Nephron (organoid): ENCODE results near the gene TOR4A.
"Not testable (repeated sequence)": the region's sequence is repeated elsewhere in the genome, so short reads cannot be mapped to it uniquely, and the experiment has no call there.

Experiments used
- H3K27ac Mint-ChIP-seq, 3 experiments: 2 replicates each; pipeline ENCODE4 v1.8.0; 2020; ENCODE audit warnings: mixed read lengths in 3 of 3, mild to moderate bottlenecking in 2 of 3, moderate library complexity in 1 of 3
- H3K27me3 Mint-ChIP-seq: 2 replicates; pipeline ENCODE4 v1.8.0; 2021; ENCODE audit warnings: low read depth, mild to moderate bottlenecking, moderate library complexity, mixed read lengths
- H3K36me3 Mint-ChIP-seq: 2 replicates; pipeline ENCODE4 v1.8.0; 2020; ENCODE audit warnings: low read depth, mixed read lengths
- H3K4me1 Mint-ChIP-seq: 2 replicates; pipeline ENCODE4 v1.8.0; 2020; ENCODE audit warnings: mixed read lengths
- H3K4me3 Mint-ChIP-seq, 3 experiments: 2 replicates each; pipeline ENCODE4 v1.8.0; 2020; ENCODE audit warnings: mild to moderate bottlenecking in 3 of 3, mixed read lengths in 3 of 3, moderate library complexity in 2 of 3
- H3K9me3 Mint-ChIP-seq: 2 replicates; pipeline ENCODE4 v1.8.0; 2020; ENCODE audit warnings: mixed read lengths
- TF ChIP-seq, protein P1 (sequence below), 3 experiments: fragments of 200-600 bp; sonication (generic); IDR thresholded peaks; one replicate each; pipeline ENCODE4 v1.5.0; 2021; ENCODE audit warnings: antibody characterized with exemption in 3 of 3; ENCODE audit not compliant: unreplicated experiment in 3 of 3

The TOR4A gene

DNA sequence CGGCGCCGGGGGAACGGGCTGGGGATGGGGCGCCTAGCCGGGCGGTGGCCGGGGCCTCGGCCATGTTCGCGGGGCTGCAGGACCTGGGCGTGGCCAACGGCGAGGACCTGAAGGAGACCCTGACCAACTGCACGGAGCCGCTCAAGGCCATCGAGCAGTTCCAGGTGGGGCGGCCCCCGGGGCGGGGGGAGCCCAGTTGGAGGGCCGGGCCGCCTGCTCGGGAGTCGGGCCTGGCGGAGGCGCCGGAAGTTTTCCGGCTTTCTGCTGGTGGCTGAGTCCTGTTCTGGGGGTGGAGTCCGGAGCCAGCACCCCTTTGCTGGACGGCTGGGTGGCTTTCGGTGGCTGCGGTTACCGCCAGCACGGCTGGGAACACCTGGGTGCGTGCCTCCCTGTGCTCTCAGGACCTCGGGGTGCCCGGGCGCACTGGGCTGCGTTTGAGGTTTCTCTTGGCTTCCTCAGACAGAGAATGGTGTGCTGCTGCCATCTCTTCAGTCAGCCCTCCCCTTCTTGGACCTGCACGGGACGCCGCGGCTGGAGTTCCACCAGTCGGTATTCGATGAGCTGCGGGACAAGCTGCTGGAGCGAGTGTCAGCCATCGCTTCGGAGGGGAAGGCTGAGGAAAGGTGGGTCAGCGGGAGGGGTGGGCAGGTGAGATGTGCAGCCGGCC is 21.9 kb upstream of the TOR4A start:
- Mint-ChIP-seq H3K27me3 (no peaks in the 10 kb centered on the region), H3K4me3 (peak overlapping the region; percentile 84 to 87 (median 85)), H3K9me3 (no peaks in the 10 kb centered on the region), H3K36me3 (peaks cover 8% of the 10 kb centered on the region), H3K4me1 (no peaks in the 10 kb centered on the region), H3K27ac (no peak overlapping the region)
- TF ChIP-seq, protein P1, sequence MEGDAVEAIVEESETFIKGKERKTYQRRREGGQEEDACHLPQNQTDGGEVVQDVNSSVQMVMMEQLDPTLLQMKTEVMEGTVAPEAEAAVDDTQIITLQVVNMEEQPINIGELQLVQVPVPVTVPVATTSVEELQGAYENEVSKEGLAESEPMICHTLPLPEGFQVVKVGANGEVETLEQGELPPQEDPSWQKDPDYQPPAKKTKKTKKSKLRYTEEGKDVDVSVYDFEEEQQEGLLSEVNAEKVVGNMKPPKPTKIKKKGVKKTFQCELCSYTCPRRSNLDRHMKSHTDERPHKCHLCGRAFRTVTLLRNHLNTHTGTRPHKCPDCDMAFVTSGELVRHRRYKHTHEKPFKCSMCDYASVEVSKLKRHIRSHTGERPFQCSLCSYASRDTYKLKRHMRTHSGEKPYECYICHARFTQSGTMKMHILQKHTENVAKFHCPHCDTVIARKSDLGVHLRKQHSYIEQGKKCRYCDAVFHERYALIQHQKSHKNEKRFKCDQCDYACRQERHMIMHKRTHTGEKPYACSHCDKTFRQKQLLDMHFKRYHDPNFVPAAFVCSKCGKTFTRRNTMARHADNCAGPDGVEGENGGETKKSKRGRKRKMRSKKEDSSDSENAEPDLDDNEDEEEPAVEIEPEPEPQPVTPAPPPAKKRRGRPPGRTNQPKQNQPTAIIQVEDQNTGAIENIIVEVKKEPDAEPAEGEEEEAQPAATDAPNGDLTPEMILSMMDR (IDR thresholded peaks at IDR 0.05; ENCODE audit: unreplicated experiment in 3 of 3), result no peak

DNA sequence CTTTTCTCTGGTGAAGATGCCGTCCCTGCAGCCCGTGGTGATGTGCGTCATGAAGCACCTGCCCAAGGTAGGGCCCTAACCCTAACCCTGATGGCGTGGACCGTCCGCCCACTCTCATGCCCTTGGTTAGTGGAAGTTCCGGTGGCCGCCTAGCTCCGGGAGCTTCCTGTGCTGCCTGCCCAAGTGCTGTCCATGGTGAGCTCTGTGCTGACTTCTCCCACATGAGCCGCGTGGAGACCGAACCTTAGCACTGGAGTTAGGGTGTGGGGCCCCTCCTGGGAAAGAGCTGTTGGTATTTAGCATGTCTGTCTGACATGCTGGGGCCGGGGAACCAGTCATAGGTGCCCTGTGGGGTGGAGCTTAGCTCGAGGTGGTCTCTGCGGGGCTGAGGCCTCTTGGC is 21.2 kb upstream of the TOR4A start:
- Mint-ChIP-seq H3K27me3 (no peaks in the 10 kb centered on the region), H3K27ac (no peak overlapping the region), H3K4me3 (peak overlapping the region; percentile 84 to 87 (median 85)), H3K4me1 (no peaks in the 10 kb centered on the region), H3K36me3 (peaks cover 8% of the 10 kb centered on the region), H3K9me3 (no peaks in the 10 kb centered on the region)
- TF ChIP-seq, protein P1 (IDR thresholded peaks at IDR 0.05; ENCODE audit: unreplicated experiment in 3 of 3), result no peak

DNA sequence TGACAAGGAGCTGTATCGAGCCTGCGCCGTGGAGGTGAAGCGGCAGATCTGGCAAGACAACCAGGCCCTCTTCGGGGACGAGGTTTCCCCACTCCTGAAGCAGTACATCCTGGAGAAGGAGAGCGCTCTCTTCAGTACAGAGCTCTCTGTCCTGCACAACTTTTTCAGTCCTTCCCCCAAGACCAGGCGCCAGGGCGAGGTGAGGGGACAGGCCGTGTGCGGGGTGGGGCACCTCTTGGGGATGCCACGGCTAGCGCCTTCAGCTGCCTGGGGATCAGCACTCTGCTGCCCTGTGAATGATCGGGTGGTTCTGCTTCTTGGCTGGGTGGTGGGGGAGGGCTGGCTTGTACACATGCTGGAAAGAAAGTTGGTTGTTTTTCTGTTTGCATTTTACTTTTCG is 20.7 kb upstream of the TOR4A start:
- Mint-ChIP-seq H3K9me3 (no peaks in the 10 kb centered on the region), H3K36me3 (peaks cover 13% of the 10 kb centered on the region), H3K4me3 (peak overlapping the region; percentile 84 to 87 (median 85)), H3K27me3 (no peaks in the 10 kb centered on the region), H3K27ac (no peak overlapping the region), H3K4me1 (peaks cover 4% of the 10 kb centered on the region)
- TF ChIP-seq, protein P1 (IDR thresholded peaks at IDR 0.05; ENCODE audit: unreplicated experiment in 3 of 3), result no peak

DNA sequence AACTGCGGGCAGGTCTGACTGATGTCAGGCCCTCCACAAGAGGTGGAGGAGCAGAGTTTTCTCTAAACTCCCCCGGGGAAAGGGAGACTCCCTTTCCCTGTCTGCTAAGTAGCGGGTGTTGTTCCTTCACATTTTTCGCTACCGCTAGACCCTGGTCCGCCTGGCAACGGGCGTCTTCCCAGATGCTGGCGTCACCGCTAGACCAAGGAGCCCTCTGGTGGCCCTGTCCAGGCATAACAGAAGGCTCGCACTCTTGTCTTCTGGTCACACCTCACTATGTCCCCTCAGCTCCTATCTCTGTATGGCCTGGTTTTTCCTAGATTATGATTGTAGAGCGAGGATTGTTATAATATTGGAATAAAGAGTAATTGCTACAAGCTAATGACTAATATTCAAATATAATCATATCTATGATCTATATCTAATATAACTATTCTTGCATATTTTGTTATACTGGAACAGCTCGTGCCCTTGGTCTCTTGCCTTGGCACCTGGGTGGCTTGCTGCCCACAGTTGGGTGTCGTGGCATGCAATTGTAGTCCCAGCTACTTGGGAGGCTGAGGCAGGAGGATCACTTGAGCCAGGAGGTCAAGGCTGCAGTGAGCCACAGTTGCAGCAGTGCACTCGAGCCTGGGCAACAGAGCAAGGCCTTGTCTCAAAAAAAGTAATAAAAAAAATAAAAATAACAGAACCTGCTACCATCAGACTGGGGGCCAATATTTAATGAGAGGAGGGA is 15.2 kb upstream of the TOR4A start:
- H3K4me1 Mint-ChIP-seq, H3K27me3 Mint-ChIP-seq, H3K27ac Mint-ChIP-seq, H3K9me3 Mint-ChIP-seq, H3K4me3 Mint-ChIP-seq: not testable (repeated sequence)
- TF ChIP-seq, protein P1 (IDR thresholded peaks at IDR 0.05; ENCODE audit: unreplicated experiment in 3 of 3), result peak; percentile 36 to 58 (median 57)
- peaks cover 14% of the 10 kb centered on the region for H3K36me3 Mint-ChIP-seq

DNA sequence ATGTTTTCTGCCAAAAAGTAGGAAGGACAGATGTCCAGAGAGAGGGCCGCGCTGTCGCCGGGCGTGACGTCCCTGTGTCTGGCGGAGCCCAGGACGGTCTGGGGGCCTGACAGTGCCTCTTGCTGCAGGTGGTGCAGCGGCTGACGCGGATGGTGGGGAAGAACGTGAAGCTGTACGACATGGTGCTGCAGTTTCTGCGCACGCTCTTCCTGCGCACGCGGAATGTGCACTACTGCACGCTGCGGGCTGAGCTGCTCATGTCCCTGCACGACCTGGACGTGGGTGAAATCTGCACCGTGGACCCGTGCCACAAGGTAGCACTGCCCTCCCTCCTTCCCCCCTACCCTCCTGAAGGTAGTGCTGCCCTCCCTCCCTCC is 14.6 kb upstream of the TOR4A start:
- Mint-ChIP-seq H3K36me3 (peaks cover 18% of the 10 kb centered on the region), H3K27ac (no peak overlapping the region), H3K27me3 (no peaks in the 10 kb centered on the region), H3K9me3 (no peaks in the 10 kb centered on the region), H3K4me1 (peaks cover 6% of the 10 kb centered on the region), H3K4me3 (no peak overlapping the region)
- TF ChIP-seq, protein P1 (IDR thresholded peaks at IDR 0.05; ENCODE audit: unreplicated experiment in 3 of 3), result no peak

DNA sequence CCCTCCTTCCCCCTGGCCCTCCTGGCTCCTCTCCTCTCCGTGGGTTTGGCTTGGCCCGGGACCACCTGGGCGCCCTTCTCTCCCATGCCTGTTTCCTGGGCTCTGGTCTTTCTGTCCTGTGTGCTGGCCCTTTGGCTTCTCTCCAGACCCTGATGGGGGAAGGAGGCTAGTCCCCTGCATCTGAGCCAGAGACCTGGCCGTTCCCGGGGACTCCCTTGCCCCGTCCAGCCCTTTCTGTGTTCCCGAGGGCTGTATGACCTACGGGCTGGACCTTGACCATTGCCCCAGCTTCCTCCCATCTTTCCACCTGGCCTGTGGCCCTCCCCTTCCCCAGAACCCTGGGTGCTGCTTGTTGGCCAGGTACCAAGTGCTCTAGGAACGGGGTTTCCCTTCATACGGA is 14.0 kb upstream of the TOR4A start:
- Mint-ChIP-seq H3K4me3 (no peak overlapping the region), H3K36me3 (peaks cover 20% of the 10 kb centered on the region), H3K27me3 (no peaks in the 10 kb centered on the region), H3K27ac (no peak overlapping the region), H3K9me3 (no peaks in the 10 kb centered on the region), H3K4me1 (peaks cover 6% of the 10 kb centered on the region)
- TF ChIP-seq, protein P1 (IDR thresholded peaks at IDR 0.05; ENCODE audit: unreplicated experiment in 3 of 3), result no peak
